HEK293 (cell line): ENCODE measurements around the gene CSF3R.
A peak's percentile ranks its signal among the peaks of the same experiment; 100 is the strongest.

Experiments
- GLIS2 ChIP-seq: fragments of 450-650 bp; formaldehyde crosslinking; IDR thresholded peaks from 2 replicates; pipeline ENCODE4 v1.5.1; 2016; ENCODE audit warnings: missing biosample characterization, missing genetic modification characterization
- HOXD13 ChIP-seq: sonication (generic); formaldehyde crosslinking; IDR thresholded peaks from 2 replicates; pipeline ENCODE4 v1.8.0; 2022; ENCODE audit warnings: missing genetic modification reagents, borderline replicate concordance
- KLF1 ChIP-seq: fragments of 450-650 bp; formaldehyde crosslinking; IDR thresholded peaks from 2 replicates; pipeline ENCODE4 v1.5.1; 2016; ENCODE audit warnings: missing biosample characterization, missing genetic modification characterization
- MYNN ChIP-seq: fragments of 450-650 bp; formaldehyde crosslinking; IDR thresholded peaks from 2 replicates; pipeline ENCODE4 v1.5.1; 2016; ENCODE audit warnings: missing biosample characterization, missing genetic modification characterization, borderline replicate concordance
- SCRT1 ChIP-seq: fragments of 450-650 bp; formaldehyde crosslinking; IDR thresholded peaks from 2 replicates; pipeline ENCODE4 v1.5.1; 2016; ENCODE audit warnings: missing biosample characterization, missing genetic modification characterization, borderline replicate concordance
- ZBTB21 ChIP-seq: fragments of 450-650 bp; formaldehyde crosslinking; IDR thresholded peaks from 2 replicates; pipeline ENCODE4 v1.5.1; 2017; ENCODE audit warnings: missing biosample characterization, missing genetic modification characterization
- ZFP41 ChIP-seq: fragments of 450-650 bp; formaldehyde crosslinking; IDR thresholded peaks from 2 replicates; pipeline ENCODE4 v1.5.1; 2016; ENCODE audit warnings: missing biosample characterization, missing genetic modification characterization, borderline replicate concordance
- ZNF169 ChIP-seq: fragments of 450-650 bp; formaldehyde crosslinking; IDR thresholded peaks from 2 replicates; pipeline ENCODE4 v1.5.1; 2016; ENCODE audit warnings: missing biosample characterization, missing genetic modification characterization
- ZNF184 ChIP-seq: fragments of 450-650 bp; IDR thresholded peaks from 2 replicates; pipeline ENCODE4 v1.5.1; 2018; ENCODE audit warnings: missing biosample characterization, mild to moderate bottlenecking, missing genetic modification characterization
- ZNF433 ChIP-seq: fragments of 450-650 bp; formaldehyde crosslinking; IDR thresholded peaks from 2 replicates; pipeline ENCODE4 v1.5.1; 2016; ENCODE audit warnings: missing biosample characterization, missing genetic modification characterization, low read depth
- ZNF521 ChIP-seq: fragments of 450-650 bp; formaldehyde crosslinking; IDR thresholded peaks from 2 replicates; pipeline ENCODE4 v1.5.1; 2017; ENCODE audit warnings: missing biosample characterization, mild to moderate bottlenecking, missing genetic modification characterization
- ZNF555 ChIP-seq: fragments of 450-650 bp; formaldehyde crosslinking; conservative IDR thresholded peaks from 2 replicates; pipeline ENCODE4 v1.5.1; 2017; ENCODE audit warnings: missing biosample characterization, mild to moderate bottlenecking, missing genetic modification characterization, inconsistent platforms
- ZNF585B ChIP-seq: fragments of 450-650 bp; formaldehyde crosslinking; IDR thresholded peaks from 2 replicates; pipeline ENCODE4 v1.5.1; 2016; ENCODE audit warnings: missing biosample characterization, missing genetic modification characterization
- ZNF621 ChIP-seq: fragments of 450-650 bp; formaldehyde crosslinking; IDR thresholded peaks from 2 replicates; pipeline ENCODE4 v1.5.1; 2017; ENCODE audit warnings: missing biosample characterization, missing genetic modification characterization
- ZNF701 ChIP-seq: fragments of 450-650 bp; formaldehyde crosslinking; IDR thresholded peaks from 2 replicates; pipeline ENCODE4 v1.5.1; 2016; ENCODE audit warnings: missing biosample characterization, missing genetic modification characterization
- ZNF707 ChIP-seq: fragments of 450-650 bp; formaldehyde crosslinking; IDR thresholded peaks from 2 replicates; pipeline ENCODE4 v1.5.1; 2016; ENCODE audit warnings: missing biosample characterization, missing genetic modification characterization
- ZNF776 ChIP-seq: fragments of 450-650 bp; formaldehyde crosslinking; IDR thresholded peaks from 2 replicates; pipeline ENCODE4 v1.5.0; 2017; ENCODE audit warnings: missing biosample characterization, missing genetic modification characterization, borderline replicate concordance
- ZNF785 ChIP-seq: fragments of 450-650 bp; formaldehyde crosslinking; IDR thresholded peaks from 2 replicates; pipeline ENCODE4 v1.5.1; 2016; ENCODE audit warnings: missing biosample characterization, missing genetic modification characterization
- ZNF791 ChIP-seq: fragments of 450-650 bp; formaldehyde crosslinking; IDR thresholded peaks from 2 replicates; pipeline ENCODE4 v1.5.1; 2016; ENCODE audit warnings: missing biosample characterization, missing genetic modification characterization
- ZSCAN30 ChIP-seq: fragments of 450-650 bp; IDR thresholded peaks from 2 replicates; pipeline ENCODE4 v1.5.1; 2018; ENCODE audit warnings: missing biosample characterization, mild to moderate bottlenecking, missing genetic modification characterization, moderate library complexity
- TF ChIP-seq, protein P1 (sequence below): fragments of 450-650 bp; formaldehyde crosslinking; IDR thresholded peaks from 2 replicates; pipeline ENCODE4 v1.5.1; 2016; ENCODE audit warnings: missing biosample characterization, missing genetic modification characterization
- TF ChIP-seq, protein P2 (sequence below): fragments of 450-650 bp; formaldehyde crosslinking; IDR thresholded peaks from 2 replicates; pipeline ENCODE4 v1.5.1; 2017; ENCODE audit warnings: missing biosample characterization, missing genetic modification characterization
- TF ChIP-seq, protein P3 (sequence below): IDR thresholded peaks from 2 replicates; pipeline ENCODE4 v1.6.1; 2011; ENCODE audit warnings: mild to moderate bottlenecking, low read depth, low read length, borderline replicate concordance
- TF ChIP-seq, protein P4 (sequence below): fragments of 450-650 bp; formaldehyde crosslinking; IDR thresholded peaks from 2 replicates; pipeline ENCODE4 v1.5.1; 2017; ENCODE audit warnings: missing biosample characterization, missing genetic modification characterization
- TF ChIP-seq, protein P5 (sequence below): fragments of 450-650 bp; formaldehyde crosslinking; IDR thresholded peaks from 2 replicates; pipeline ENCODE4 v1.5.1; 2016; ENCODE audit warnings: missing biosample characterization, missing genetic modification characterization
- TF ChIP-seq, protein P6 (sequence below): fragments of 450-650 bp; formaldehyde crosslinking; IDR thresholded peaks from 2 replicates; pipeline ENCODE4 v1.5.1; 2016; ENCODE audit warnings: missing biosample characterization, missing genetic modification characterization
- TF ChIP-seq, protein P7 (sequence below): fragments of 450-650 bp; formaldehyde crosslinking; IDR thresholded peaks from 2 replicates; pipeline ENCODE4 v1.5.1; 2016; ENCODE audit warnings: missing biosample characterization, missing genetic modification characterization, low read depth

Gene CSF3R

DNA sequence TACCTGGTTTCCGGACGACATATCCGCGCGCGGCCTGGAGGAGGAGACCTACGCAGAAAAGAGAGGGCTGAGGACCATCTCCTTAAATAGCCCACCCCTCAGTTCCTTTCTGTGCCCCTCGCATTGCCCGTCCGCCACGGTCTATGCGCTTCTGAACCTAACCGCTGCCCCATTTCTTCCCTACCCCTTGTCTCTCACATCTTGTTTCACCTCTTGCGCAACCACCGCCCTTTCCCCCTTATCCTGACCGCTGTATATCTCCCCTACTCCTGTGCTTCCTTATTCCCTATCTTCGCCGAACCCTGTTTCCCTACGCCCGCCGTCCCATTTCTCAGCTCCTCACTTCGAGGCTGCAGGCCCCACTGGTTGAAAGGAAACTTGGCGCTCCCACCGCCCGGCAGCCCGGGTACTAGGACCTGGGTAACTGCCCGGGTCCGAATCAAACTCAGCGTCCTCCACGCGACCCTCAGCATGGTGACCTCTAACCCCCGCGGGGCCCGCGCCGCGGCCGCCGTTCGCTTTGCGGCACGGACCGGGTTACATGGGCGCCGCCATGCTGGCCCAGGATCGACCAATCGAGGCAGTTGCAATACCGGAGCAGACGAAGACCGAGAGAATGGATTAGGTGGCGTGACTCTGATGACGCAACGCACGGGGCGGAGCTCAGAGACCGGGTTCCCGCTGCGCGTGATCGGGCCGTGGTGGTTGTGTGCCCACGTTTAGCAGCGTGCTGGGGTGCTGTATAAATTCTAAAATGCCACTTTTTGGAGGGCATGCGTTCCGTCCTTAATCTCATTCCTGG, 18.7 kb downstream of the CSF3R start, which contains the start of gene MRPS15 (continued):
- TF ChIP-seq, protein P1, sequence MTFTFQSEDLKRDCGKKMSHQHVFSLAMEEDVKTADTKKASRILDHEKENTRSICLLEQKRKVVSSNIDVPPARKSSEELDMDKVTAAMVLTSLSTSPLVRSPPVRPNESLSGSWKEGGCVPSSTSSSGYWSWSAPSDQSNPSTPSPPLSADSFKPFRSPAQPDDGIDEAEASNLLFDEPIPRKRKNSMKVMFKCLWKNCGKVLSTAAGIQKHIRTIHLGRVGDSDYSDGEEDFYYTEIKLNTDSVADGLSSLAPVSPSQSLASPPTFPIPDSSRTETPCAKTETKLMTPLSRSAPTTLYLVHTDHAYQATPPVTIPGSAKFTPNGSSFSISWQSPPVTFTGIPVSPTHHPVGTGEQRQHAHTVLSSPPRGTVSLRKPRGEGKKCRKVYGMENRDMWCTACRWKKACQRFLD (tag by site-specific recombination), result peak; percentile 92
- TF ChIP-seq HOXD13 (CRISPR knock-in tag), result no peak
- no peak for TF ChIP-seq ZNF621
- peak; percentile 91 for TF ChIP-seq ZSCAN30 (tag by site-specific recombination)
- TF ChIP-seq SCRT1 (tag by site-specific recombination), result 0 out of 2 replicates have a peak, but pooled peaks have one; percentile 20
- TF ChIP-seq ZNF707 (tag by site-specific recombination), result no peak
- no peak; the same call in 1 of the 2 replicates for TF ChIP-seq ZNF184 (tag by site-specific recombination)
- TF ChIP-seq, protein P2, sequence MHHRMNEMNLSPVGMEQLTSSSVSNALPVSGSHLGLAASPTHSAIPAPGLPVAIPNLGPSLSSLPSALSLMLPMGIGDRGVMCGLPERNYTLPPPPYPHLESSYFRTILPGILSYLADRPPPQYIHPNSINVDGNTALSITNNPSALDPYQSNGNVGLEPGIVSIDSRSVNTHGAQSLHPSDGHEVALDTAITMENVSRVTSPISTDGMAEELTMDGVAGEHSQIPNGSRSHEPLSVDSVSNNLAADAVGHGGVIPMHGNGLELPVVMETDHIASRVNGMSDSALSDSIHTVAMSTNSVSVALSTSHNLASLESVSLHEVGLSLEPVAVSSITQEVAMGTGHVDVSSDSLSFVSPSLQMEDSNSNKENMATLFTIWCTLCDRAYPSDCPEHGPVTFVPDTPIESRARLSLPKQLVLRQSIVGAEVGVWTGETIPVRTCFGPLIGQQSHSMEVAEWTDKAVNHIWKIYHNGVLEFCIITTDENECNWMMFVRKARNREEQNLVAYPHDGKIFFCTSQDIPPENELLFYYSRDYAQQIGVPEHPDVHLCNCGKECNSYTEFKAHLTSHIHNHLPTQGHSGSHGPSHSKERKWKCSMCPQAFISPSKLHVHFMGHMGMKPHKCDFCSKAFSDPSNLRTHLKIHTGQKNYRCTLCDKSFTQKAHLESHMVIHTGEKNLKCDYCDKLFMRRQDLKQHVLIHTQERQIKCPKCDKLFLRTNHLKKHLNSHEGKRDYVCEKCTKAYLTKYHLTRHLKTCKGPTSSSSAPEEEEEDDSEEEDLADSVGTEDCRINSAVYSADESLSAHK (tag by site-specific recombination), result peak; percentile 69; the same call in 1 of the 2 replicates
- TF ChIP-seq, protein P3, sequence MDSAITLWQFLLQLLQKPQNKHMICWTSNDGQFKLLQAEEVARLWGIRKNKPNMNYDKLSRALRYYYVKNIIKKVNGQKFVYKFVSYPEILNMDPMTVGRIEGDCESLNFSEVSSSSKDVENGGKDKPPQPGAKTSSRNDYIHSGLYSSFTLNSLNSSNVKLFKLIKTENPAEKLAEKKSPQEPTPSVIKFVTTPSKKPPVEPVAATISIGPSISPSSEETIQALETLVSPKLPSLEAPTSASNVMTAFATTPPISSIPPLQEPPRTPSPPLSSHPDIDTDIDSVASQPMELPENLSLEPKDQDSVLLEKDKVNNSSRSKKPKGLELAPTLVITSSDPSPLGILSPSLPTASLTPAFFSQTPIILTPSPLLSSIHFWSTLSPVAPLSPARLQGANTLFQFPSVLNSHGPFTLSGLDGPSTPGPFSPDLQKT, result no peak
- TF ChIP-seq ZNF585B (tag by site-specific recombination), result no peak
- TF ChIP-seq, protein P4, sequence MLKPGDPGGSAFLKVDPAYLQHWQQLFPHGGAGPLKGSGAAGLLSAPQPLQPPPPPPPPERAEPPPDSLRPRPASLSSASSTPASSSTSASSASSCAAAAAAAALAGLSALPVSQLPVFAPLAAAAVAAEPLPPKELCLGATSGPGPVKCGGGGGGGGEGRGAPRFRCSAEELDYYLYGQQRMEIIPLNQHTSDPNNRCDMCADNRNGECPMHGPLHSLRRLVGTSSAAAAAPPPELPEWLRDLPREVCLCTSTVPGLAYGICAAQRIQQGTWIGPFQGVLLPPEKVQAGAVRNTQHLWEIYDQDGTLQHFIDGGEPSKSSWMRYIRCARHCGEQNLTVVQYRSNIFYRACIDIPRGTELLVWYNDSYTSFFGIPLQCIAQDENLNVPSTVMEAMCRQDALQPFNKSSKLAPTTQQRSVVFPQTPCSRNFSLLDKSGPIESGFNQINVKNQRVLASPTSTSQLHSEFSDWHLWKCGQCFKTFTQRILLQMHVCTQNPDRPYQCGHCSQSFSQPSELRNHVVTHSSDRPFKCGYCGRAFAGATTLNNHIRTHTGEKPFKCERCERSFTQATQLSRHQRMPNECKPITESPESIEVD (tag by site-specific recombination), result no peak; the same call in 1 of the 2 replicates
- TF ChIP-seq ZNF776 (tag by site-specific recombination), result no peak
- TF ChIP-seq GLIS2, result peak; percentile 38; the same call in 1 of the 2 replicates
- no peak; the same call in 1 of the 2 replicates for TF ChIP-seq MYNN (tag by site-specific recombination)
- TF ChIP-seq ZNF785, result peak; percentile 61
- no peak for TF ChIP-seq ZNF791
- no peak for TF ChIP-seq ZNF555
- no peak for TF ChIP-seq ZNF169 (tag by site-specific recombination)
- TF ChIP-seq KLF1 (tag by site-specific recombination), result peak; percentile 65
- TF ChIP-seq ZNF521 (tag by site-specific recombination), result no peak
- TF ChIP-seq ZNF433, result no peak
- TF ChIP-seq ZBTB21 (tag by site-specific recombination), result peak; percentile 92
- TF ChIP-seq, protein P5, sequence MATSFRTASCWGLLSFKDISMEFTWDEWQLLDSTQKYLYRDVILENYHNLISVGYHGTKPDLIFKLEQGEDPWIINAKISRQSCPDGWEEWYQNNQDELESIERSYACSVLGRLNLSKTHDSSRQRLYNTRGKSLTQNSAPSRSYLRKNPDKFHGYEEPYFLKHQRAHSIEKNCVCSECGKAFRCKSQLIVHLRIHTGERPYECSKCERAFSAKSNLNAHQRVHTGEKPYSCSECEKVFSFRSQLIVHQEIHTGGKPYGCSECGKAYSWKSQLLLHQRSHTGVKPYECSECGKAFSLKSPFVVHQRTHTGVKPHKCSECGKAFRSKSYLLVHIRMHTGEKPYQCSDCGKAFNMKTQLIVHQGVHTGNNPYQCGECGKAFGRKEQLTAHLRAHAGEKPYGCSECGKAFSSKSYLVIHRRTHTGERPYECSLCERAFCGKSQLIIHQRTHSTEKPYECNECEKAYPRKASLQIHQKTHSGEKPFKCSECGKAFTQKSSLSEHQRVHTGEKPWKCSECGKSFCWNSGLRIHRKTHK, result no peak
- TF ChIP-seq, protein P6, sequence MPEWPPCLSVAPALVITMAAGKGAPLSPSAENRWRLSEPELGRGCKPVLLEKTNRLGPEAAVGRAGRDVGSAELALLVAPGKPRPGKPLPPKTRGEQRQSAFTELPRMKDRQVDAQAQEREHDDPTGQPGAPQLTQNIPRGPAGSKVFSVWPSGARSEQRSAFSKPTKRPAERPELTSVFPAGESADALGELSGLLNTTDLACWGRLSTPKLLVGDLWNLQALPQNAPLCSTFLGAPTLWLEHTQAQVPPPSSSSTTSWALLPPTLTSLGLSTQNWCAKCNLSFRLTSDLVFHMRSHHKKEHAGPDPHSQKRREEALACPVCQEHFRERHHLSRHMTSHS, result peak; percentile 28
- TF ChIP-seq, protein P7, sequence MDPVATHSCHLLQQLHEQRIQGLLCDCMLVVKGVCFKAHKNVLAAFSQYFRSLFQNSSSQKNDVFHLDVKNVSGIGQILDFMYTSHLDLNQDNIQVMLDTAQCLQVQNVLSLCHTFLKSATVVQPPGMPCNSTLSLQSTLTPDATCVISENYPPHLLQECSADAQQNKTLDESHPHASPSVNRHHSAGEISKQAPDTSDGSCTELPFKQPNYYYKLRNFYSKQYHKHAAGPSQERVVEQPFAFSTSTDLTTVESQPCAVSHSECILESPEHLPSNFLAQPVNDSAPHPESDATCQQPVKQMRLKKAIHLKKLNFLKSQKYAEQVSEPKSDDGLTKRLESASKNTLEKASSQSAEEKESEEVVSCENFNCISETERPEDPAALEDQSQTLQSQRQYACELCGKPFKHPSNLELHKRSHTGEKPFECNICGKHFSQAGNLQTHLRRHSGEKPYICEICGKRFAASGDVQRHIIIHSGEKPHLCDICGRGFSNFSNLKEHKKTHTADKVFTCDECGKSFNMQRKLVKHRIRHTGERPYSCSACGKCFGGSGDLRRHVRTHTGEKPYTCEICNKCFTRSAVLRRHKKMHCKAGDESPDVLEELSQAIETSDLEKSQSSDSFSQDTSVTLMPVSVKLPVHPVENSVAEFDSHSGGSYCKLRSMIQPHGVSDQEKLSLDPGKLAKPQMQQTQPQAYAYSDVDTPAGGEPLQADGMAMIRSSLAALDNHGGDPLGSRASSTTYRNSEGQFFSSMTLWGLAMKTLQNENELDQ (tag by site-specific recombination), result no peak
- no peak for TF ChIP-seq ZFP41 (tag by site-specific recombination)
- TF ChIP-seq ZNF701 (tag by site-specific recombination), result no peak; the same call in 1 of the 2 replicates
